RWPE1 (cell line): ENCODE measurements around the gene CCDC159.

ENCODE experiments used
- CTCF ChIA-PET: fragments of 350-600 bp; sonication (Branson Sonifier 250); formaldehyde crosslinking; extraction: SDS; loops from one replicate; lab custom pipeline; 2021; lab: Yijun Ruan, JAX
- POLR2A ChIA-PET: fragments of 400-600 bp; formaldehyde crosslinking; extraction: SDS; loops from one replicate; lab custom pipeline; 2020; ENCODE audit warnings: antibody characterized with exemption; ENCODE audit not compliant: low non-redundant PET; lab: Yijun Ruan, JAX
- DNase-seq: peaks from one replicate; pipeline ENCODE4 v3.0.0; 2012; ENCODE audit warnings: low spot score
- H3K27ac ChIP-seq: fragments of 450-650 bp; 2 replicates; pipeline ENCODE4 v1.5.1; 2017
- CTCF ChIP-seq: fragments of 450-650 bp; conservative IDR thresholded peaks from 2 replicates; pipeline ENCODE4 v1.5.1; 2017; ENCODE audit warnings: low read depth, mild to moderate bottlenecking

The CCDC159 gene

DNA sequence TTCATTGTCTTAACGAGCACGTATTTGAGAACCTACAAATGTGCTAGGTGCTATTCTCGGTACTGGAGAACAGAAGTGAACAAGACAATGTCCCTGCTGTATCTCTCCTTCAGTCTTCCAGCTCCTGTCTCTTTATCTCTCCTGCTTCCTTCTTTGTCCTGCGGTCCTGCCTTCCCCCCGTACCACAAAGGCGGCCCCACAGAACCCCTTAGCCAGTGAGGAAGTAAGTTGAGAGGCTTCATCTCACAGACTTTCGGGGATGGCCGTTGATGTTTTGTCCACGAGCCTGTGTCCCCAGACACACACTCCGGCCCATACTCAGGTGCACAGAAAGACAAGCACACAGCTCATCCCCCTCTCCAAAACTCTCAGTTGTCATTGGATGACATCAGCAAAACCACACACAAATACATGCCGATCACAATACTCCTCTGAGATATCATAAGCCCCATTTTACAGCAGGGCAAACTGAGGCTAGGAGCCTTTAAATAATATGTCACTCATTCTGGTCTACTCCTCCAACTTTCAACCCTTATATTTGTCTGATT is 27.6 kb downstream of the CCDC159 start:
- DNase-seq, result no peak
- CTCF ChIA-PET, result interaction anchor here (1.0 kb wide), 4 partner anchors 52 to 728 kb away, joined by 3 read pairs; no protein-coding TSS in a partner anchor
- TF ChIP-seq CTCF, result no peak
- peak overlapping the region; percentile 96 for H3K27ac ChIP-seq
- POLR2A ChIA-PET, result interaction anchor here (0.6 kb wide), 1 partner anchor 33 kb away, joined by 5 read pairs; no protein-coding TSS in a partner anchor

DNA sequence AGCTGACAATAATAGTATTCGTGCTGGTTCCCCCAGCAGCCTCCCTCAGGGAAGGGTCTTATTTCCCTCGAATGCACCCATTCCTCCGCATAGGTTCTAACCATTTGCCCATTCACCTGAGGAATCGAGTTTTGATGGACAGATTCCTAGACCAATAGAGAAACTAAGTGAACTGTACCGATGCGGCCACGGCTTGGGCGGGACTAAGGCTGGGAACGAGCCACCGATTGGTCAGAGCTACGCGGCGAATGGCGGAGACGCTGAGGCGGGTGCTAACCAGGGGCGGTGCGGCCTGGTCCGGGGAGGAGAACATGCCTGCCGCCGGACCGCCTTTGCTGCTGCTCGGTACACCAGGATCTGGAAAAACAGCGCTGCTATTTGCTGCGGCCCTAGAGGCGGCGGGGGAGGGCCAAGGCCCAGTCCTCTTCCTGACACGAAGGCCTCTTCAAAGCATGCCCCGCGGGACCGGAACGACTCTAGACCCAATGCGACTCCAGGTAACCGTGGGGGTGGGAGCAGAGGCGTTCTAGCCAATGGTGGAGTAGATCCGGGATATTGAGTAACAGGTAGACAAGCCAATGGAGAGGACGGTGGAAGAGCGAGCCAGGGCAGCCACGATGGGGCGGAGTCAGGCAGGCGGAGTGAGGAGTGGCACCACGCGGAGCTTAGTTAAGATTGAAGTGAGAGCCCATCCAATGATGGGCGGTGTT is 28.3 kb downstream of the CCDC159 start, which contains the start of gene SWSAP1:
SWSAP1 (plus strand) TSS at position 234 of the 710 bp plus-strand sequence; CDS start at position 249, 15 bp downstream.
- POLR2A ChIA-PET, result interaction anchor here (0.7 kb wide), 1 partner anchor 93 kb away, joined by 3 read pairs; no protein-coding TSS in a partner anchor
- H3K27ac ChIP-seq, result peak within 1 kb of the TSS; percentile 96
- TF ChIP-seq CTCF, result no peak
- CTCF ChIA-PET, result interaction anchor here (1.0 to 1.5 kb wide), 5 partner anchors 48 to 728 kb away, joined by 3 read pairs; no protein-coding TSS in a partner anchor
- DNase-seq, result peak; percentile 100

DNA sequence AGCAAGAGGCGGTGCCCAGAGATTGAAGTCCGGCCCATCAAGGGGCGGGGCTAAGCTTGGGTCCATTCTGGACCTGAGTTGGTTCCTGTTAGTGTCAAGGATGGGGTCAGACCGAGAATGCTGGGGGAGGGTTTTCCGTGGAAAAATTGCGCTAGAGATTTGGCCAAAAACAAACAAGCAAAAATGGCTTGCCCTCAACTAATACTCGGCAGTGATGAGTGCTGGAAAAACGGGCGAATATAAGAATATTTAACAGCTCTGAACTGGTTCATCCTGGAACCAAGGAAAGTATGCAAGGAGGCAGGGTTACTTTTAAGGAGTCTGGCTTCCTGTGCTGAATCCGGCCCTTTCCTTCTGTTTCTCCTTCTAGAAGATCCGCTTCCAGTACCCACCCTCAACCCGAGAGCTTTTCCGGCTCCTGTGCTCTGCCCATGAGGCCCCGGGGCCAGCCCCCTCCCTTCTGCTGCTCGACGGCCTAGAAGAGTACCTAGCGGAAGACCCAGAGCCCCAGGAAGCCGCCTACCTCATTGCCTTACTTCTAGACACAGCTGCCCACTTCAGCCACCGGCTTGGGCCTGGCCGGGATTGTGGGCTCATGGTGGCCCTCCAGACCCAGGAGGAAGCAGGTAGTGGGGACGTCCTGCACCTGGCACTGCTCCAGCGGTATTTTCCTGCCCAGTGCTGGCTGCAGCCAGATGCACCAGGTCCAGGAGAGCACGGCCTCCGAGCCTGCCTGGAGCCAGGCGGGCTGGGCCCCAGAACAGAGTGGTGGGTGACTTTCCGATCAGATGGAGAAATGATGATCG is 29.0 kb downstream of the CCDC159 start:
- ChIA-PET POLR2A (interaction anchor here (0.7 kb wide), 1 partner anchor 94 kb away, joined by 3 read pairs; no protein-coding TSS in a partner anchor), CTCF (interaction anchor here (1.0 to 1.5 kb wide), 5 partner anchors 47 to 107 kb away, joined by 3 read pairs; no protein-coding TSS in a partner anchor)
- H3K27ac ChIP-seq, result peak overlapping the region; percentile 96
- no peak for DNase-seq
- no peak for TF ChIP-seq CTCF

DNA sequence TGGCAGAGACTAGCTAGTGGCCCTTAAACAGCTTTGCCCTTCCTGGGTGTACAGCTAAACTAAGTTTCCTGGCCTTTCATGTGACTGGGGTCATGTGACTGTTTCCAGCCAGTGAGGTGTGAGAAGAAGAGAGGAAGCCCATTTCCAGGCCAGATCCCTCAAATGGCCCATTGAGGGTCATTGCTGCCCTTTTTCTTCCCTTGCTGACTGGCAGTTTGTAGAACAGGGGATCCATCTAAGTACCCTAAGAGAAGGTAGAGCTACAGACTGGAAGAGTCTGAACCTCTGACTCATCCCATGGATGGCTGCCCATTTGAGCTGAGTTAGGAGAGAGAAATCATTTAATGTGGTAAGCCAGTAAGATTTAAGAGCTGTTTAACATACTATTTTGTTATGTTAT is 30.9 kb downstream of the CCDC159 start:
- POLR2A ChIA-PET, result no interaction called here
- CTCF ChIA-PET, result interaction anchor here (0.6 to 1.3 kb wide), 4 partner anchors 83 to 342 kb away, joined by 3 to 5 read pairs (median 3); no protein-coding TSS in a partner anchor
- TF ChIP-seq CTCF, result no peak
- peak overlapping the region; percentile 96 for H3K27ac ChIP-seq
- DNase-seq, result peak; percentile 46

DNA sequence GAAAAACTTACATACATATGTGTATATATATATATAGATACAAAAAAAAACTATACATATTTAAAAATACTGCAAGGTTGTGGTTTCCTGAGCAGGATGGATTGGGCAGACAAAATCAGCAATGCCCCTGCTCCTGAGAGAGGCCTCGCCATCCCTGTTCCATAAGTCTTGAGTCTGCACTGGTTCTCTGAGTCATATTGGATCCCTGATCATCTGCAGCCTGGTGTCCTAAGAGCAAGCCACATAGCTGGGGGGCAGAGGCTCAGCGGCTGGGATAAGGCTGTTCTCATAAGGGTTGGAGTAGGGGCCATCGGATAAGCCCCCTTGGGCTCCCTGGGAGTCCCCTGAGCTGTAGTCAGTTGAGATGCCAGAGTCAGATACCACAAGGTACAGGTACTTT is 31.4 kb downstream of the CCDC159 start:
- H3K27ac ChIP-seq, result peak overlapping the region; percentile 96
- DNase-seq, result no peak
- ChIA-PET POLR2A (no interaction called here), CTCF (interaction anchor here (0.7 to 1.2 kb wide), 3 partner anchors 16 to 105 kb away, joined by 3 to 5 read pairs (median 3); no protein-coding TSS in a partner anchor)
- no peak for TF ChIP-seq CTCF
